GM10266 (cell line): ENCODE results near the gene PYROXD2.

ENCODE experiments used
- DNase-seq: peaks from one replicate; pipeline ENCODE4 v3.0.0; 2012; ENCODE audit errors: extremely low spot score
- CTCF ChIP-seq: IDR thresholded peaks from 2 replicates; pipeline ENCODE4 v1.5.1; 2012; ENCODE audit warnings: mild to moderate bottlenecking, low read depth; ENCODE audit not compliant: control insufficient read depth, insufficient read depth; ENCODE audit errors: missing control alignments

Gene PYROXD2

DNA sequence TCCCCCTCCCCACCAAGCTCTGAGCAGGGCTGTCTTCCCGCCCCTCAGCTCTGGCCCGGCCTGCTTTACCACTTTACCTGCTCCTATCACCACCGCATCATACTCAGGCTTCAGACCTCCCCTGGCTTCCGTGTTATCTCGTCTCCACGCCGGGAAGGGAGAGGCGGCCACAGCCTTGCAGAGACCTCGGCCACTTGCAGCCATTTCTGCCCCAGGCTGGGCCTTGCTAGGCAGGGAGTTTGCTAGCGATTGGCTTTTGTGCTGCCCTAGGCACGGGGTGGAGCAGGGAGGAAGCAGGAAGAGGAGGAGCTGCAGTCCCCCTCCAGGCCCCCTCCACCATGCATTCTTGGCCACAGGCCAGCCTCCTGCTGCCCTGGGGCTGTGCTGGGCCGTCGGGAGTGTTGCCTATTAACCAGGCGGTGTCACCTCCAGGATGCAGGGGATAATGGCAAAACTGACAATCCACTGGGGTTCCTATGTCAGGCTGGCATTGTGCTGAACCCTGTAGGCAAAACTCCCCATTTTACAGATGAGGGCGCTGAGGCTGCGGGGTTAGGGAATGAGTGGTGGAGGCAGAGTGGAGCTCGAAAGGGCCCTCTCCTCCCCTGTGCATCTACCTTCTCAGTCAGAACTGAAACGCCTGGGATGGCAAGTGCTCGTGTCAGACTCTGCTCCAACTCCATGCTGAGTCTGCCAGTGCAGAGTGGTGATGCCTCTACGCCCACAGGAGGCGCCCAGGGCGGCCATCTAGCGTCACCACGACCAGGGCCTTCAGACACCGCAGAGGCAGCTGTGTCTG, at the start of gene PYROXD2:
Gene PYROXD2 (minus strand): TSS at position 251 of the 799 bp plus-strand sequence. CDS start 47 bp downstream, at position 204.
- no peak for TF ChIP-seq CTCF
- DNase-seq: no peak

DNA sequence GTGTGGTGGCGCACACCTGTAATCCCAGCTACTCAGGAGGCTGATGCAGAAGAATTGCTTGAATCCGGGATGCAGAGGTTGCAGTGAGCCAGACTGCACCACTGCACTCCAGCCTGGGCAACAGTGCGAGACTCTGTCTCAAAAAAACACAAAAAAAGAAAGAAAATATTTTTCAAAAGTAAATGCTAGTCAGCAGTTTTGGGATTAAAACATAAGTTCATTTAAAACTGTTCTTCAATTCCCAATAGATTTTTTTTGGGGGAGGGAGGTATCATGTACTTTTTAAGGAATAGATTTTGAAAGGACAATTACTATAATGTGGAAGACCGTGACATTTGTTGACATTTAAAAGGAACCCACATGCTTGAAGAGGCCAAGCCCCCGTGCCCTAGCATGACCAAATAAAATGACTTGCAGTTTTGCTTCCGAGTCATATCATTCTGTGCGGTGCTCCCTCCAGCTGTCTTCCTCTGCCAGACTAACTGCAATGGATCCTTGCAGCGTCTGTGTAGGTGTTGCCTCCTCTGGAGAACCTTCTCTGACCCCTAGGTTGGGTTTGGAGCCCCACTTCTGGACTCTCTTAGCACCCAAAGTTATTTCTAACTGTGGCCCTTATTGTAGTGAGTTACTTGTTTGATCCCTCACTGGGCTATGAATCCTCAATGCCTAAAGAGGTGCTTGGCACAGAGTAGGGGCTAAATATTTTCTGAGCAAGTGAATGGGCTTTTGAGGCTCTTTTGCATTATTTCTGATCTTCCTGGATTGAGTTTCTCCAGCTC, 49.2 kb upstream of the PYROXD2 start:
- no peak for DNase-seq

GRCh38 chr10:98463016-98463415, 48.0 kb upstream of the PYROXD2 start:
- TF ChIP-seq CTCF: no peak
- DNase-seq: no peak

More for the DNA sequence above, 49.2 kb upstream of the PYROXD2 start:
- TF ChIP-seq CTCF: no peak

GRCh38 chr10:98461500-98461842, 46.5 kb upstream of the PYROXD2 start:
- DNase-seq: no peak
- no peak for TF ChIP-seq CTCF

- TF ChIP-seq CTCF: no peak
- DNase-seq: no peak
Measured at GRCh38 chr10:98460837-98461499, 46.0 kb upstream of the PYROXD2 start.

DNA sequence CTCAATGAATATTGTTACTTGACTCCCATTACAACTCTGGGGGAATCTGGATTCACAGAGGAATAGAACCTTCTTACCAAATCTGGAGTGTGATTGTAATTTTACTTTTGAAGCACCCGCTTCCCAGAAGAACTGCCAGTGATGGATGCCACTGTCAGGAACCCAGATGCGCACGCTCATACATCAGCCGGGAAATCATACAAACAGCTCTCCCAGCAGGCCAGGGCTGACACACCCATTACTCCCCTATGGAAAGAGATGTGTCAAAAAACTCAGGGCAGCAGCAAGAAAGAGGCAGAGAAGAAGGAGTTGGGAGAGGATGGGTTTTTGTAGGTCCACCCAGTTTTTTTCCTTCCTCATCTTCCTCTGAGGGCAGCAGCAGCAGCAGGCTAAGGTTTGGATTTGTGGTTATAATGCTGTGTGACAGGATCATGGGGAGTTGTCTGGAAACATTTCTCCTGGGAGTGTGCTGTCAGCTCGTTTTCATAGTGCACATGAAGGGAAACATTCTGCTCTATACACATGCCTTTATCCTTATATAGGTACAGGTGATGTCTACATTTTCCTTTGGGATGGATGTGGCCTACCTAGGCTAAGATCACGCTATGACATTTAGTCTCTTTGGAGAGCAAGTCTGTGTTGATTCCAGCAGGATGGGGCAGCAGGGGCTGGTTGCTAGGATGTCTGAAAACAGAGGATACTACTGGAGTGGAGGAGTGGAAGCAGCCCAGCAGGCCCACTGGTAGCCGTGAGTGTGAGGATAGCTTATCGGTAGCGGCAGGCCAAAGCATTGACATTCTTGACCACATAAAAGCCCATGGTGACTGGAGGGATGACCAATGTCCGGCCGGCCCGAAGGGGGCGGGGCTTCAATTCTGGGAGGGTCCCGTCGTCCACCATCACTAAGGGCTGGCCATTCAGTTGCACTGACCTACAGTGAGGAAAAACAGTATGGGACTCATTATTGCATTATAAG, 44.1 kb upstream of the PYROXD2 start:
- no peak for TF ChIP-seq CTCF
- DNase-seq: no peak
